Ishikawa (cell line): Measurements from ENCODE around the gene IL34.

Experiments
- CEBPB ChIP-seq: IDR thresholded peaks from 2 replicates; pipeline ENCODE4 v1.6.1; 2012
- CREB1 ChIP-seq: IDR thresholded peaks from 2 replicates; pipeline ENCODE4 v1.6.1; 2012; ENCODE audit warnings: low read depth
- EP300 ChIP-seq: IDR thresholded peaks from 2 replicates; pipeline ENCODE4 v1.6.1; 2012; ENCODE audit warnings: borderline replicate concordance
- FOXM1 ChIP-seq: IDR thresholded peaks from 2 replicates; pipeline ENCODE4 v1.6.1; 2012; ENCODE audit warnings: low read depth, borderline replicate concordance
- MAX ChIP-seq: IDR thresholded peaks from 2 replicates; pipeline ENCODE4 v1.6.1; 2012
- NFIC ChIP-seq: IDR thresholded peaks from 2 replicates; pipeline ENCODE4 v1.6.1; 2012
- RAD21 ChIP-seq: IDR thresholded peaks from 2 replicates; pipeline ENCODE4 v1.6.1; 2012; ENCODE audit warnings: low read depth
- REST ChIP-seq: IDR thresholded peaks from 2 replicates; pipeline ENCODE4 v1.6.1; 2012; ENCODE audit warnings: low read depth, mild to moderate bottlenecking
- TAF1 ChIP-seq: IDR thresholded peaks from 2 replicates; pipeline ENCODE4 v1.6.1; 2012; ENCODE audit warnings: low read depth, mild to moderate bottlenecking
- TCF12 ChIP-seq: IDR thresholded peaks from 2 replicates; pipeline ENCODE4 v1.6.1; 2012; ENCODE audit warnings: low read depth
- YY1 ChIP-seq: IDR thresholded peaks from 2 replicates; pipeline ENCODE4 v1.6.1; 2012; ENCODE audit warnings: low read depth

- TF ChIP-seq NFIC (no peak), EP300 (no peak), RAD21 (no peak), MAX (no peak), TCF12 (no peak), YY1 (no peak), FOXM1 (no peak), REST (no peak), TAF1 (no peak), CEBPB (no peak), CREB1 (no peak)
Observed at GRCh38 chr16:70611224-70611598, 35.1 kb upstream of the IL34 start.
